ENCODE data around the gene MAP1LC3B. TPM values are rescaled to one million over a fixed set of nuclear protein-coding genes. Genes with fewer than 3 reads are reported as not detected.

MAP1LC3B gene
- total RNA-seq, 1 donor from 2014 or later, result 134 TPM

GRCh38 chr16:87395181-87395842, 3.2 kb downstream of the MAP1LC3B start:
- intact Hi-C loops (cut with micrococcal nuclease), result no loop called here
- DNase-seq, result no peak
- no peak for ATAC-seq

- ATAC-seq (peak; percentile 54), DNase-seq (no peak)
- intact Hi-C loops (cut with micrococcal nuclease), result no loop called here
These were observed 12.9 kb downstream of the MAP1LC3B start for GRCh38 chr16:87404764-87405625.

DNA sequence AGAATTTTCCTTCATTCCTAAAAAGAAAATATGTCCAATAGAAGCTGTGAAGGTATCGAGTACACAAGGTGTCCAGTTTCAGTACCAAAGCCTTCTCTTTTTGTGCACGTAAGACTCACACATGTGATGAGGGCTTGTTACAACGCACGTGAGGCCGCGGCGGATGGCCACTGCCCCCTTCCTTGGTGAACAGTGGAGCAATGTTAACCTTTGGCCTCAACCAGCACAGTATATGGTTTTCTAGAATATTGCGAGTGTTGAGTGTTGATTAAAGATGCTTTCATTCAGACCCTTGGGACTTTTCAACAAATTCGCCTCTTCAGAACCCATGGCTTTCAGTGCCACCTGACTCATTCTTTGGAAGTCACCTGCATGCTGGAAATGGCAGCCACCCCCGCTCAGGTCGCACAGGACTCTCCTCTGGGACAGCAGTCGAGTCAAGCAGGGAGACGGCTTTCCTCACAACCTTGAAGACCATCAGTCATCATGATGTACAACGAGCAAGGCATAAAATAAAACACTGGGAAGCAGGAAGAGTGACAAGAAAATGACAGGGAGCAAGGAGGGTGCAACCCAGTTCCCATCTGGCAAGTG, 14.5 kb downstream of the MAP1LC3B start:
- DNase-seq, result no peak
- no peak for ATAC-seq
- intact Hi-C loops (cut with micrococcal nuclease), result no loop called here

- intact Hi-C loops (cut with micrococcal nuclease), result no loop called here
- DNase-seq, result peak; percentile 49
- ATAC-seq, result peak; percentile 32
These were observed 15.5 kb downstream of the MAP1LC3B start for GRCh38 chr16:87407511-87408112.

- intact Hi-C loops (cut with micrococcal nuclease), result no loop called here
- ATAC-seq (no peak), DNase-seq (no peak)
These were observed 17.0 kb downstream of the MAP1LC3B start for GRCh38 chr16:87409153-87409552.

GRCh38 chr16:87409781-87410180, 17.6 kb downstream of the MAP1LC3B start:
- intact Hi-C loops (cut with micrococcal nuclease), result no loop called here
- DNase-seq, result no peak
- ATAC-seq, result no peak

DNA sequence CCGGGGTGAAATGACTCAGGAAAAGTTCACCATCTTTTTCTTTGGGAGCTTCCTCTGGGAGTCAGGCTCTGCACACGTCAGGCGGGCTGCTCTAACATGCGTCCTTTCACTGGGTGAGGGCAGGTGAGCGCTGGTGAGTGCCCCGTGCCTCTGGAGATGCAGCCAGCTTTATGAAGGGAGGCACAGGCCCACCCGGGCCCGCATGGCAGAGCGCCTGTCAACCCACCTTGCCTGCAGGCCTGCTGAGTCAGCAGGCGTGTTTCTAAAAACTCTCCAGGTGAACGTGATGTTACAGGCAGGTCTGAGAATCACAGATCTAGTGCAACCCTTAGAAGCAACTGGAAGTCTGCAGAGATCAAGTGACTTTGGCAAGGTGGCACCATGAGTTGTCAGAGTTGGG, 18.4 kb downstream of the MAP1LC3B start:
- DNase-seq (no peak), ATAC-seq (no peak)
- intact Hi-C loops (cut with micrococcal nuclease), result no loop called here

GRCh38 chr16:87410968-87411367, 18.8 kb downstream of the MAP1LC3B start:
- ATAC-seq, result no peak
- intact Hi-C loops (cut with micrococcal nuclease), result no loop called here
- no peak for DNase-seq

DNA sequence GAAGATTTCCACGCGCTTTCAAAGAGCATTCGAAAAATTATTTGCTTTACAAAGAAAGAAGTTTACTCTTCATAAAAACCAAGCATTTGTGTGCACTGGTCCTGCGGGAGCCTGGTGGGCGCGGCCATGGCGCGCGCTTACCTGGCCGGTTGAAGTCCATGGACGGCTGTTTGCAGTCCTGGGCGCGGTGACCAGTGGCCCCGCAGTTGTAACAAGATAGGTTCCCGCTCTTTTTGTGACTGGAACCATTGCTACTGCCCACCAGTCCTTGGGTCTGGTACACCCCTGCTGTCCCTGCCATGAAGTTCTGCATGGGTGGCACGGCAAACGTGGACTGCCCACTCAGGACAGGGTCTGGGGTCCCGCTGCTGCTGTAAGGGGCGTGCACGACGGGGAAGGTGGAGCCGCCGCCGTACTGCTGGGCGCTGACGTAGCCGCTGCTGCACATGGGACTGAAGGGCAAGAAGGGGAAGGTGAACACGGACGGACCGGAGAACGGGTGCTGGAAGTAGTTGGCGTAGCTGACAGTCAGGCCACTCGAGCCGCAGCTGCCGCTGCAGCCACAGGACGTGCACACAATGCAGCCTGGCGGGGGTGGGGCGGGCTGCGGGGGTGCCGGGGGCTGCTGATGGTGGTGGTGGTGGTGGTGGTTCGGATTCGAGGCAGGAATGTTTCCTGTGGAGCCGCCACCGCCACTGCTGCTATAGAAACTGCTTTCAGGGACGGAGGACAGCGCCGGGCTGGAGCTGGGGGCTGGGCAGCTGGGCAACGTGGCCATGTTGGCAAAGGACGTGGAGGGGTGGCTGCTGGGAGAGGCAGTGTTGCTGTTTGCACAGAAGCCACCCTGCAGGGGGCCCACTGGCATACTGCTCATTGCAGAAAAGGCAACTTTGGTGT, 19.5 kb downstream of the MAP1LC3B start:
- ATAC-seq (no peak), DNase-seq (no peak)
- intact Hi-C loops (cut with micrococcal nuclease), result no loop called here

DNA sequence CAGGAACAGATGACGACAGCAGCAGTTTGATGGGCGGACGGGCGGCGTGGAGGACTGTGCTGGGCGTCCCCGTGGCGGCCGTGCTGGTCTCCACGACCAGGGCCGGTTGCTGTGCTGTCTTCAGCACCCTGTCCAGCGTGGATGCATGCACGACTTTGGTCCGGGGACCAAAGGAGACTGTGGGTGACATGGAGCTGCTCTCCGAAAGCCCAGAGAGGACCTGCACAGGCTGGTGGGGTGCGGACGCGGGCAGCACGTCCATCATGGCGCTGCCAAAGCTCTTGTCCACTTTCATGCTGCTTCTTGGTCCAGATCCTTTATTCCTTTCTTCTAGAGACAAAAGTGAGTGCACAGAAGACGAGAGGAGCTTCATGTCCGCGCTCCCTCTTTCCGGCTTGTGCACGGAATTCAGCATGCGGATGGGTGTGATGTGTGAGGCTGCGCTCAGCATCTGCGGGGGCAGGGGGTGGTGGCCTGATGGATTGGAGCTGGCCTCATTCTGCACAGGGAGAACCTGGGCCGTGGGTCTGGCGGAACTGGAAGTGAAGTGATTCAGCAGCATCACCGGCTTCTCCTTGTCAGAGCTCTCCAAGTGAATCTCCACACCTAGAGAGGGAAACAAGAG, 20.3 kb downstream of the MAP1LC3B start:
- DNase-seq (no peak), ATAC-seq (no peak)
- intact Hi-C loops (cut with micrococcal nuclease), result no loop called here

DNA sequence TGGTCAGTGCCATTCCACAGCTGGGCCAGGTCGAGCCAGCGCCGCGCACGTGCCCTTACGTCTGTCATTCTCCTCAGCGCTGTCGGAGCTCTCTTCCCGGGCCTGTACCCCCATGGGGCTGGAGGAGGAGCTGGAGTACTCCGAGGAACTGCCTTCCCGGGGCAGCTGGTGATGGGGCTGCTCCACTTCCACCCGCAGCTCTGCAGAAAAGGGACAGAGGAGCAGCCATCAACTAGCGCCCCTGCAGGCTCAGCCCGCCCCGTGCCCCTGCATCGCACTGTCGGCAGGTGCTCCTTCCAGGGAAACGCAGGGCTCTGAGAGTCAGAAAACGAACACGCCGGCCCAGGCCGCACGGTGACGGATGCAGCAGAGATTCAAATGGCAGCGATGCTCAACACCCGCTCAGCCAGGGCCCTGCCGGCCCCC, 20.9 kb downstream of the MAP1LC3B start:
- DNase-seq (no peak), ATAC-seq (no peak)
- intact Hi-C loops (cut with micrococcal nuclease), result no loop called here

GRCh38 chr16:87414251-87414680, 22.1 kb downstream of the MAP1LC3B start:
- ATAC-seq (no peak), DNase-seq (no peak)
- intact Hi-C loops (cut with micrococcal nuclease), result no loop called here

DNA sequence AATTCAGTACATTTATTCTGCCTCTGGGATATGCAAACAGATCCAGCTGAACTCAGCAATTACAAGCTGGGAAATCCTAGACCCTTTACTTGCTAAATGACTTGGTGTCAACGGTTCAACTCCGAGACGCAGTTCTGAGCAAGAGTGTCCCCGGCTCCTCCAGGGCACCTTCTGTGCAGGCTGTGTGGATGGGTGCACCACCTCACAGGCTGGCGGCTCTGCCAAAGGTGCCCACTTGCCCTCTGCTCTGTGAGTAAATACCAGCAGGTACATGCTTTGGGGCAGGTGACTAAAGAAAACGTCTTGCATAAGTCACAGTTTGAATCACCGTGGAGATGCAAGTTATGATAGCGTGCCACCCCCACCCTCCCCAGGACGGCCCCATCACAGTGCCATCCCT, 23.3 kb downstream of the MAP1LC3B start:
- no peak for DNase-seq
- intact Hi-C loops (cut with micrococcal nuclease), result no loop called here
- ATAC-seq, result no peak

- intact Hi-C loops (cut with micrococcal nuclease), result no loop called here
- ATAC-seq (no peak), DNase-seq (peak; percentile 50)
These were observed 24.8 kb downstream of the MAP1LC3B start for GRCh38 chr16:87416826-87417527.

DNA sequence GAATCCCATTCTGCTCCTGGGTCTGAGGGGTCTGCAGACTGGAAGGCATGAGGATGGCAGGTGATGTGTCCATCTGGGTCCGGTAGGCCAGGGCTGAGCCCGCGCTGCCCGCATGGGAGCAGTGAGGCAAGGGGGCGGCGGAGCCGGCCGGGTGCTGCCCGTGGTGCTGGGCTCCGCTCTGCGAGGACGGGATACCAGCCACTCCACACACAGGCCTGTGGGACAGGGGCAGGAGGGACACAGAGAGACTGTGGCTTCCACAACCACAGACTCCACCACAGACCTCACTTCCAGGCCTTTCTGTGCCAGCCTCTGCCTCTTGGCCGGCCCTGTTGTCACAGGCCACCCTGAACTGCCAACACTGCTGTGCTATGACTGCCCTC, 25.4 kb downstream of the MAP1LC3B start:
- ATAC-seq, result peak; percentile 25
- intact Hi-C loops (cut with micrococcal nuclease), result no loop called here
- no peak for DNase-seq

DNA sequence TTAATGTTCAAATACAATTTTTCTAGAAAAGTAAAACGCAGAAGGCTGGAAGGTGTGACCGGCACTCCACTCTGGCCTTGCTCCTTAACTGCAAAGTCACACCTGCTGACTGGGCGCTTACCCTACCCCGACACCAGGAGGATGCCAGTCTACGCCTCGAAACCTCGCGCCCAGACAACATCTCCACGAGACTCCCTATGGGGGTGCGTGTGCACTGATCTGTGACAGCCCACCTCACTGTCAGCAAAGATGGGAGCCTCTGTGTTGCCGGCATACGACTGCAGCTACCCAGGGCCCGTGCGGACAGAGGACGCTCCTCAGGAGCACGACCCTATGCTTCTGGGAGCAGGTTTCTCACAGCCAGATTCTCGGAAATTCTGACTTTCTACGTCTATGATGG, 26.1 kb downstream of the MAP1LC3B start:
- ATAC-seq (no peak), DNase-seq (no peak)
- intact Hi-C loops (cut with micrococcal nuclease), result no loop called here

- DNase-seq (no peak), ATAC-seq (no peak)
- intact Hi-C loops (cut with micrococcal nuclease), result no loop called here
These were observed 26.5 kb downstream of the MAP1LC3B start for GRCh38 chr16:87418644-87419043.
